Measurements from ENCODE around the gene KCNC4.

KCNC4 gene

DNA sequence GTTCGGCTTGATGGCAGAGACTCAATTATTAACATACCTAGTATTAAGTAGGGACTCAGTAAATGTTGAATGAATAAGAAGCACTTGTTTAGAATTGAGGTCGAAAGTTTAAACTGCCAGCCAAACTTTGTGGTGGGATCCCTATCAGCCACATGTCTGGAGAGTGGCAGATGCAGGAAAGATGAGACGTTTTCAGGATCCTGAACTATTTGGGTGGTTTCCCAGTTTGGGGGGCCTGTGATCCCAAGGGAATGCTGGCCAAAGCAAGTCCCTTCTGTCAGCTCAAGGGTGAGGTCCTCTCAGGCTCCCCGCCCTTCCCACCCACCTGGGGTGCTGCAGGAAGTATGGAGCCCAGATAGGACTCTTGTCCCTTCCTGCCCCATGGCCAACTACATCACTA is 38.6 kb downstream of the KCNC4 start:
- Histone ChIP-seq H3K27me3 (replicated peaks; ENCODE audit: control insufficient read depth, insufficient read depth, low read length) (no peaks in the 10 kb centered on the region), H3K36me3 (ENCODE audit: control insufficient read depth, insufficient read depth, low read length, severe bottlenecking) (no peaks in the 10 kb centered on the region), H3K9ac (ENCODE audit: low read length) (no peak overlapping the region), H3K9me3 (ENCODE audit: control insufficient read depth, low read length) (no peaks in the 10 kb centered on the region), H3K4me1 (ENCODE audit: control insufficient read depth, insufficient read depth, low read length) (no peaks in the 10 kb centered on the region), H3K4me3 (ENCODE audit: low read length) (no peak overlapping the region)
- no peak for DNase-seq (ENCODE audit: low read depth)

DNA sequence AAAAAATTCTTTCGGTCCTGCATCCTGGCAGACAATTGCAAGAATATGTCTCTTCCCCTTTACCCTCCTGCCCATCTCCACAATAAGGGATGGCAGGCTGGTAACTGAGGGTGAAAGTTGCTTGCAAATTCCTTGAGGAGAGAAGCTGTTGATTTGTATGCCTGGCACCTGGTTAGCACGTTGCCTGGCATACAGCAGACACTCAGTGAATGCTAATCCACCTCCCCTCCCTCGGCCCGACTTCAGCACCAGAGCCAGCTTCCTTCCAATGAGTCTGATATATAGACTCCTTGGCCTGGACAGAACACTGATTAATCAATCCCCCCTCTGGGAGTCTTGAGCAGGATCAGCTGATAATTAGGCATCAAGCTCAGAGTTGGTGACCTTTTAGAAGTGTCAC is 39.1 kb downstream of the KCNC4 start:
- H3K27me3 ChIP-seq (replicated peaks; ENCODE audit: control insufficient read depth, insufficient read depth, low read length), result no peaks in the 10 kb centered on the region
- H3K9me3 ChIP-seq (ENCODE audit: control insufficient read depth, low read length), result no peaks in the 10 kb centered on the region
- H3K4me3 ChIP-seq (ENCODE audit: low read length), result no peak overlapping the region
- H3K4me1 ChIP-seq (ENCODE audit: control insufficient read depth, insufficient read depth, low read length), result no peaks in the 10 kb centered on the region
- H3K9ac ChIP-seq (ENCODE audit: low read length), result no peak overlapping the region
- DNase-seq (ENCODE audit: low read depth), result no peak
- H3K36me3 ChIP-seq (ENCODE audit: control insufficient read depth, insufficient read depth, low read length, severe bottlenecking), result no peaks in the 10 kb centered on the region

DNA sequence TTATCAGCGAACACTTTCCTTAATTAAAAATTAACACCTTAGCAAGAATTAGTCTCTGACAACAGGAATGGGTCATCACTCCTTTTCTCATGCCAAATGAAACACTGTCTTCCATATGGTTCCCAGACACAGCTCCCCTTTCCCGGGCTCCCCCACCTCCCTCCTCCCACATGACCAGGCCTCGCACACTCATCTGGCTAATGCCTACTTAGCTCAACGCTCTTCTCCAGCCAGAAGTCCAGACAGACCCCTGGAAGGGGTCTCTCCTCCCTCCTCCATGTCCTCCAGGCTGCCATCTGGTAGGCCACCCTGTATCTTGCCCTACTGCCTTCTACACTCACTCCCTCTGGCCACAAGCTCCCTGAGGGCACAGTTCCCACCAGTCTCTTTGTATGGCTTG is 39.9 kb downstream of the KCNC4 start:
- Histone ChIP-seq H3K36me3 (ENCODE audit: control insufficient read depth, insufficient read depth, low read length, severe bottlenecking) (no peaks in the 10 kb centered on the region), H3K4me1 (ENCODE audit: control insufficient read depth, insufficient read depth, low read length) (no peaks in the 10 kb centered on the region), H3K27me3 (replicated peaks; ENCODE audit: control insufficient read depth, insufficient read depth, low read length) (peaks cover 6% of the 10 kb centered on the region), H3K4me3 (ENCODE audit: low read length) (no peak overlapping the region), H3K9ac (ENCODE audit: low read length) (no peak overlapping the region), H3K9me3 (ENCODE audit: control insufficient read depth, low read length) (no peaks in the 10 kb centered on the region)
- no peak for DNase-seq (ENCODE audit: low read depth)

DNA sequence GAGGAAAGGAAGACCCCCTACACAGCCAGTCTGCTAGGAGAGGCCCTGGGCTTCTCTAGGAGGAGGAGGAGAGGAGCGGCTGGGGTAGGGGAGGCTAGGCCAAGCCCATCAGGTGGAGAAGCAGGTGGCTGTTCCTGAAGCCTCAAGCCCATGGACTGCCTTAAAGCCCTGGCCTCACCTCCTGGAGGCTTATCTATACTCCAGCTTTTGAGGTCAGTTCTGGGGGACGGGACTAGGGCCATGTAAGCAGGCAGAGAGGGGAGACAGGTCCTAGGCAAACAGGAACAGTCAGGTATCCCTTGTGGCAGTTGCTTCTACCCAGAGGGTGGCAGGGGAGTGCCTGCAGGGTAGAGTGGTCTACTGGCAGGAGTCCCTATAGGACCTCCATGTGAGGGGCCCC is 40.6 kb downstream of the KCNC4 start:
- Histone ChIP-seq H3K36me3 (ENCODE audit: control insufficient read depth, insufficient read depth, low read length, severe bottlenecking) (no peaks in the 10 kb centered on the region), H3K9me3 (ENCODE audit: control insufficient read depth, low read length) (no peaks in the 10 kb centered on the region), H3K4me3 (ENCODE audit: low read length) (no peak overlapping the region), H3K9ac (ENCODE audit: low read length) (no peak overlapping the region), H3K4me1 (ENCODE audit: control insufficient read depth, insufficient read depth, low read length) (no peaks in the 10 kb centered on the region), H3K27me3 (replicated peaks; ENCODE audit: control insufficient read depth, insufficient read depth, low read length) (peaks cover 14% of the 10 kb centered on the region)
- DNase-seq (ENCODE audit: low read depth), result no peak

DNA sequence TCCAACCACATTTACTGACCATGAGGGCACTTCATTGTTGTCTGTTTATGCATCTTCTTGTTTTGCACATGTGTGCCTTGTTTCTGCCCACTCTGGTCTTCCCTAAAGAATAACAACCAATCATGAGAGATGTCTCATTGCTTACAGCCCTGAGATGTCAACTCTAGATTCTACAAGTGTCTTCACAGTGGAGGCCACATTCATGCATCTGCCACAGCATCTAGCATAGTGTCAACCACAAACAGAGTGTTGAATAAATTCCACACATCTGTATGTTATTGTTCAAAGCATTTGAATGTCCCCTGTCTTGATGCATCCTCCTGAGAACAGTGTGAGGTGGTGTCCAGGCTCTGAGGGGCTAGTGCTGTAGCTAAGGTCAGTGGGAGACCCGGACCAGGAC is 43.1 kb downstream of the KCNC4 start:
- no peaks in the 10 kb centered on the region for H3K36me3 ChIP-seq (ENCODE audit: control insufficient read depth, insufficient read depth, low read length, severe bottlenecking)
- DNase-seq (ENCODE audit: low read depth), result no peak
- peaks cover 21% of the 10 kb centered on the region for H3K27me3 ChIP-seq (replicated peaks; ENCODE audit: control insufficient read depth, insufficient read depth, low read length)
- no peak overlapping the region for H3K4me3 ChIP-seq (ENCODE audit: low read length)
- H3K4me1 ChIP-seq (ENCODE audit: control insufficient read depth, insufficient read depth, low read length), result no peaks in the 10 kb centered on the region
- no peak overlapping the region for H3K9ac ChIP-seq (ENCODE audit: low read length)
- H3K9me3 ChIP-seq (ENCODE audit: control insufficient read depth, low read length), result no peaks in the 10 kb centered on the region

DNA sequence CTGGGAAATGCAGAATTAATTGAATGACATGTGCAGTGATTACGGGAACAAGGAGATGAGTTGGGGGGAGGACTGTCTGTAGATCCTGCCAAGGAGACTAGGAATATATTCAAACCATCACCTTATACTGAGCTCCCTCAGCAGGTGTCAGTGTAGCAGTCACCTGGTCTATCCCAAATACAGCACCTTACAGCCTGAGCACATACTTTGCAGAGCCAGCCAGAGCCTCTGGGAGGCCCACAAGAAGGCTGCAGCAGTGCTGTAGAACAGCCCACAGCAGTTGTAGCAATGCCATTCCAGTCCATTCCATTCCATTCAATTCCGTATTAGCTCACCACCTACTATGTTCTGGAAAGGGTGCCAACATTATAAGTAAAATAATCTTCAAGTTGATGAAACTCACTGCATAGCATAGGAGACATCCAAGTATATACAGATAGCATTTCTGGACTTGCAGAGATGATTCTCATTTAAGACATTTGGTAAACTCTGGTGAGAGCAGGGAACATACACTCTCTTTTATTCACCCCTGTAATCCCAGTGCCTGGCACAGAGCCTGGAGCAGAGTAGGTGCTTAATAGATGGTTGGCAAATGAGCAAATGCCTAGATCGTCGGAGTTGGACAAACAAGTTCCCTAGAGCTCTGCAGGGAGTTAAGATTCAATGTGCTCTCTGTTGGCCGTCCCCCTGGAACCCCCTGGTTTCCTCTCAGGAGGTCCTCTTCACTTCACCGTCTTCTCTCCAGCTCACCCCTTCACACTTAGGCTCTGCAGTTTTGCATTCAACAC is 44.7 kb downstream of the KCNC4 start:
- H3K9me3 ChIP-seq (ENCODE audit: control insufficient read depth, low read length), result no peaks in the 10 kb centered on the region
- H3K9ac ChIP-seq (ENCODE audit: low read length), result no peak overlapping the region
- H3K4me1 ChIP-seq (ENCODE audit: control insufficient read depth, insufficient read depth, low read length), result no peaks in the 10 kb centered on the region
- no peak for DNase-seq (ENCODE audit: low read depth)
- H3K36me3 ChIP-seq (ENCODE audit: control insufficient read depth, insufficient read depth, low read length, severe bottlenecking), result no peaks in the 10 kb centered on the region
- H3K4me3 ChIP-seq (ENCODE audit: low read length), result no peak overlapping the region
- peaks cover 28% of the 10 kb centered on the region for H3K27me3 ChIP-seq (replicated peaks; ENCODE audit: control insufficient read depth, insufficient read depth, low read length)

DNA sequence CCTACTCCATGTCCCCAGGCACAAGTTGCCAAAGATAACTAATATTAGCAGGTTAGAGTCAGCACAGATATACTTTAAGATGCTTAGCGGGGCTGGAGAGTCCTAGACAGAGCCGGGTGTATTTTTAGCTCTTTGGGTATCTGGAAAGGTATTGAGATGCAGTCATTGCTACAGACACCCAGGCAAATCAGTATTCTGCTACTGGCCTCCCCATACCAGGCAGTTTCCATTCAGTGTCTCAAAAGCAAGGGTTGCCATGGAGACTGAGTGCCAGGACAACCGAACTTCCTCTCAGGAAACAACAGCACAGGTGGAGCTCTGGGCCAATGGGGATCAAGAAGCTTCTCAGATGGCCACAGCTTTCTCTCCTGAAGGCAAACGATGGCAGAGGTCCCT is 45.3 kb downstream of the KCNC4 start:
- Histone ChIP-seq H3K27me3 (replicated peaks; ENCODE audit: control insufficient read depth, insufficient read depth, low read length) (peaks cover 28% of the 10 kb centered on the region), H3K9me3 (ENCODE audit: control insufficient read depth, low read length) (no peaks in the 10 kb centered on the region), H3K9ac (ENCODE audit: low read length) (no peak overlapping the region), H3K36me3 (ENCODE audit: control insufficient read depth, insufficient read depth, low read length, severe bottlenecking) (no peaks in the 10 kb centered on the region), H3K4me3 (ENCODE audit: low read length) (no peak overlapping the region), H3K4me1 (ENCODE audit: control insufficient read depth, insufficient read depth, low read length) (no peaks in the 10 kb centered on the region)
- no peak for DNase-seq (ENCODE audit: low read depth)

DNA sequence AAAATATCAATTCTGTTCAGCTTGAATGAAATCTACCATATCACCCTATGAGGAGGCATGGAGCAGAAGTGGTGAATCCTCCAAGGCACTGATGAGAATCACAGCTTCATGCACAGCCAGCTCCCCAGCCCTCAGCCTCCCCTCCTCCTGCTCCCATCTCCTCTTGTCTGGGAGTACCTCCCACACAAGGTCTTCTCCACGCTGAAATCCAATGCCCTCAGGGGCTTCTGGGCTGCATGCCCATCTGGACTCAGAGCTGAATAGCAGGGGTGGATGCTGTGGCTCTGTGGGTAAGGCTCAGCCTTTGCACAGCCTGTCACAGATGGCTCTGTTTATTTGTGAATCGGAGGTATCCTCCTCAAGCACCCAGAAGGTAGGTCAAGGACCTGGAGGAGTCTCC is 48.6 kb downstream of the KCNC4 start:
- Histone ChIP-seq H3K4me1 (ENCODE audit: control insufficient read depth, insufficient read depth, low read length) (no peaks in the 10 kb centered on the region), H3K9me3 (ENCODE audit: control insufficient read depth, low read length) (no peaks in the 10 kb centered on the region), H3K36me3 (ENCODE audit: control insufficient read depth, insufficient read depth, low read length, severe bottlenecking) (no peaks in the 10 kb centered on the region), H3K4me3 (ENCODE audit: low read length) (no peak overlapping the region), H3K9ac (ENCODE audit: low read length) (no peak overlapping the region), H3K27me3 (replicated peaks; ENCODE audit: control insufficient read depth, insufficient read depth, low read length) (peaks cover 37% of the 10 kb centered on the region)
- peak; percentile 35 for DNase-seq (ENCODE audit: low read depth)

DNA sequence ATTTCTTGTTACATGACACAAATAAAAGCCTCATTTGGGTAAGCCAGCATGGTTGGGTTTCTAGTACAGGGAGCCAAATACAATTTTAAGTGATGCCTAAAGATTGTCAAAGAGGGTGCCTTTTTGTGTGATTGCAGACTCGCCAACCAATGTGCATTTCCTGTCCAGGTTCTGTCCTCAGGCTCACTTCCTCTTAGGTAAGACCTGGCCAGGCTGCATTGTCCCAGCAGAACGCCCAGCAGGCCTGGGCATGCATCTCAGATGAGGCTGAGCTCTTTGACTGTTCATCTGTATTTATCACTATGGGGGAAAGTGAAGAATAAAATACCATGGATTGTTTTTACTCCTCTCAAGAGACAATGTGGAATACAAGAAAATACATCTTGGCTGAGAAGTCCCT is 49.7 kb downstream of the KCNC4 start:
- Histone ChIP-seq H3K4me3 (ENCODE audit: low read length) (no peak overlapping the region), H3K9me3 (ENCODE audit: control insufficient read depth, low read length) (no peaks in the 10 kb centered on the region), H3K4me1 (ENCODE audit: control insufficient read depth, insufficient read depth, low read length) (no peaks in the 10 kb centered on the region), H3K36me3 (ENCODE audit: control insufficient read depth, insufficient read depth, low read length, severe bottlenecking) (no peaks in the 10 kb centered on the region), H3K9ac (ENCODE audit: low read length) (no peak overlapping the region), H3K27me3 (replicated peaks; ENCODE audit: control insufficient read depth, insufficient read depth, low read length) (peaks cover 33% of the 10 kb centered on the region)
- no peak for DNase-seq (ENCODE audit: low read depth)

Measured in adipocyte (in vitro differentiated cells).